ENCODE measurements around the gene ARL3. TPM values are rescaled to one million over a fixed set of nuclear protein-coding genes. Genes with fewer than 3 reads are reported as not detected.

ARL3 gene
- total RNA-seq, 6 experiments from 2014 or later, result 13.2 to 18.4 (median 16.8) TPM

- Mint-ChIP-seq H3K9me3 (no peaks in the 10 kb centered on the region), H3K27ac (no peak overlapping the region), H3K4me1 (ENCODE audit: low read depth) (peaks cover 26% of the 10 kb centered on the region), H3K4me3 (no peak overlapping the region), H3K27me3 (ENCODE audit: insufficient read depth) (no peaks in the 10 kb centered on the region; the same call in 1 of the 2 replicates), H3K36me3 (ENCODE audit: low read depth) (peaks cover 8% of the 10 kb centered on the region; the same call in 1 of the 2 replicates)
- DNase-seq, result no peak
- TF ChIP-seq CTCF (IDR thresholded peaks at IDR 0.05), result no peak
Measured at GRCh38 chr10:102681696-102682095, 32.5 kb downstream of the ARL3 start.

GRCh38 chr10:102679596-102679995, 34.6 kb downstream of the ARL3 start:
- H3K27ac Mint-ChIP-seq, result no peak overlapping the region
- TF ChIP-seq CTCF (IDR thresholded peaks at IDR 0.05), result no peak
- H3K4me3 Mint-ChIP-seq, result no peak overlapping the region

GRCh38 chr10:102678842-102679289, 35.3 kb downstream of the ARL3 start:
- Mint-ChIP-seq H3K9me3 (no peaks in the 10 kb centered on the region), H3K27me3 (ENCODE audit: insufficient read depth) (peaks cover 2% of the 10 kb centered on the region; the same call in 1 of the 2 replicates), H3K27ac (no peak overlapping the region), H3K4me1 (ENCODE audit: low read depth) (peaks cover 54% of the 10 kb centered on the region), H3K36me3 (ENCODE audit: low read depth) (no peaks in the 10 kb centered on the region), H3K4me3 (no peak overlapping the region)
- TF ChIP-seq CTCF (IDR thresholded peaks at IDR 0.05), result peak; percentile 85
- DNase-seq, result peak; percentile 15

More at GRCh38 chr10:102679596-102679995, 34.6 kb downstream of the ARL3 start:
- Mint-ChIP-seq H3K9me3 (no peaks in the 10 kb centered on the region), H3K36me3 (ENCODE audit: low read depth) (no peaks in the 10 kb centered on the region), H3K27me3 (ENCODE audit: insufficient read depth) (peaks cover 2% of the 10 kb centered on the region; the same call in 1 of the 2 replicates), H3K4me1 (ENCODE audit: low read depth) (peaks cover 47% of the 10 kb centered on the region)
- DNase-seq, result no peak

GRCh38 chr10:102678068-102678400, 36.2 kb downstream of the ARL3 start:
- H3K27me3 Mint-ChIP-seq (ENCODE audit: insufficient read depth), result peaks cover 2% of the 10 kb centered on the region; the same call in 1 of the 2 replicates
- H3K36me3 Mint-ChIP-seq (ENCODE audit: low read depth), result no peaks in the 10 kb centered on the region
- H3K4me3 Mint-ChIP-seq, result no peak overlapping the region
- peaks cover 62% of the 10 kb centered on the region for H3K4me1 Mint-ChIP-seq (ENCODE audit: low read depth)
- TF ChIP-seq CTCF (IDR thresholded peaks at IDR 0.05), result no peak
- DNase-seq, result no peak
- H3K27ac Mint-ChIP-seq, result no peak overlapping the region
- H3K9me3 Mint-ChIP-seq, result no peaks in the 10 kb centered on the region

- Mint-ChIP-seq H3K9me3 (no peaks in the 10 kb centered on the region), H3K4me3 (peak overlapping the region; percentile 88), H3K4me1 (ENCODE audit: low read depth) (peaks cover 63% of the 10 kb centered on the region), H3K36me3 (ENCODE audit: low read depth) (no peaks in the 10 kb centered on the region), H3K27ac (peak overlapping the region; percentile 96), H3K27me3 (ENCODE audit: insufficient read depth) (peaks cover 2% of the 10 kb centered on the region; the same call in 1 of the 2 replicates)
- no peak for DNase-seq
- no peak for TF ChIP-seq CTCF (IDR thresholded peaks at IDR 0.05)
Measured at GRCh38 chr10:102677331-102678067, 36.7 kb downstream of the ARL3 start.
